RWPE1 (cell line): ENCODE measurements around the gene COG1.

Source experiments
- CTCF ChIA-PET: fragments of 350-600 bp; sonication (Branson Sonifier 250); formaldehyde crosslinking; extraction: SDS; loops from one replicate; lab custom pipeline; 2021; lab: Yijun Ruan, JAX
- POLR2A ChIA-PET: fragments of 400-600 bp; formaldehyde crosslinking; extraction: SDS; loops from one replicate; lab custom pipeline; 2020; ENCODE audit warnings: antibody characterized with exemption; ENCODE audit not compliant: low non-redundant PET; lab: Yijun Ruan, JAX
- DNase-seq: peaks from one replicate; pipeline ENCODE4 v3.0.0; 2012; ENCODE audit warnings: low spot score
- H3K27ac ChIP-seq: fragments of 450-650 bp; 2 replicates; pipeline ENCODE4 v1.5.1; 2017
- CTCF ChIP-seq: fragments of 450-650 bp; conservative IDR thresholded peaks from 2 replicates; pipeline ENCODE4 v1.5.1; 2017; ENCODE audit warnings: low read depth, mild to moderate bottlenecking

Gene COG1

GRCh38 chr17:73155410-73156165 is 37.3 kb upstream of the COG1 start:
- ChIA-PET POLR2A (no interaction called here), CTCF (interaction anchor here (0.6 to 2.1 kb wide), 9 partner anchors 10 to 599 kb away, joined by 3 to 15 read pairs (median 6); partner anchors contain the start of gene SSTR2)
- no peak for TF ChIP-seq CTCF
- no peak overlapping the region for H3K27ac ChIP-seq
- DNase-seq, result no peak

- POLR2A ChIA-PET, result no interaction called here
- CTCF ChIA-PET, result interaction anchor here (0.6 to 2.1 kb wide), 15 partner anchors 9 to 646 kb away, joined by 3 to 15 read pairs (median 4); partner anchors contain the start of gene SSTR2
- peak; percentile 70 for TF ChIP-seq CTCF
- no peak overlapping the region for H3K27ac ChIP-seq
- peak; percentile 76 for DNase-seq
Measured at GRCh38 chr17:73156166-73156840, 36.6 kb upstream of the COG1 start.

- POLR2A ChIA-PET, result no interaction called here
- CTCF ChIA-PET, result interaction anchor here (0.6 to 2.1 kb wide), 18 partner anchors 8 to 1546 kb away, joined by 3 to 15 read pairs (median 4); partner anchors contain the start of gene SSTR2
- H3K27ac ChIP-seq, result no peak overlapping the region
- DNase-seq, result no peak
- no peak for TF ChIP-seq CTCF
Measured at GRCh38 chr17:73156887-73157520, 35.9 kb upstream of the COG1 start.

GRCh38 chr17:73157521-73157890 is 35.3 kb upstream of the COG1 start:
- no peak overlapping the region for H3K27ac ChIP-seq
- CTCF ChIA-PET, result interaction anchor here (0.6 to 2.1 kb wide), 7 partner anchors 12 to 1546 kb away, joined by 3 to 15 read pairs (median 5); no protein-coding TSS in a partner anchor
- POLR2A ChIA-PET, result no interaction called here
- DNase-seq, result no peak
- no peak for TF ChIP-seq CTCF

- ChIA-PET POLR2A (no interaction called here), CTCF (no interaction called here)
- DNase-seq, result no peak
- no peak for TF ChIP-seq CTCF
- H3K27ac ChIP-seq, result no peak overlapping the region
Measured at GRCh38 chr17:73158133-73158532, 34.7 kb upstream of the COG1 start.

- POLR2A ChIA-PET, result no interaction called here
- no peak for DNase-seq
- CTCF ChIA-PET, result no interaction called here
- no peak overlapping the region for H3K27ac ChIP-seq
- no peak for TF ChIP-seq CTCF
Measured at GRCh38 chr17:73160980-73161630, 31.8 kb upstream of the COG1 start.
